HL-60/S4 treated with retinoic acid at 250 ng/mL for 4 days and 3 days (cell line): ENCODE data around the gene G6PC3.
"Not testable (repeated sequence)": the region's sequence is repeated elsewhere in the genome, so short reads cannot be mapped to it uniquely, and the experiment has no call there.

Experiments used
- in situ Hi-C: fragments of 300-500 bp; cut with MboI; formaldehyde crosslinking; loops from 2 replicates; pipeline ENCODE4 v1.7.0; 2022; ENCODE audit warnings: low sequenced_read_pairs

The G6PC3 gene

DNA sequence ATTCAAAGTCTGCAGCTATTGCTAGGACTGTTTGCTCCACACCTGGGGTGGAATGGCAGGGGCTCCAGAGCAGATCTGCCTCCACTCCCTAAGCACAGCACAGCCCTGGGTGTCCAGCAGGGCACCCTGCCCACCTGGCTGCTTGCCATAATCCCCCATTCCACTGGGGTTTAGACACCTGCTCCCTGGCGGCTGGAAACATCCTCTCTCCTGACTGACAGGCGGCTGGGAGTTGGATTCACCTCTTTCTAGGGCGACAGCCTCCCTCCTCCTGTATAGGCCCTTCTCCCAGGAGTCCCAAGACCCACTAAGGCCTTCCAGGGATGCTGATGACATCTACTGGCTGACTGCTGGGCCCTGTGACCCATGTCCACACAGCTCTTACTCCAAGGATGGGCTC is 34.9 kb downstream of the G6PC3 start:
- in situ Hi-C loops = no loop called here

DNA sequence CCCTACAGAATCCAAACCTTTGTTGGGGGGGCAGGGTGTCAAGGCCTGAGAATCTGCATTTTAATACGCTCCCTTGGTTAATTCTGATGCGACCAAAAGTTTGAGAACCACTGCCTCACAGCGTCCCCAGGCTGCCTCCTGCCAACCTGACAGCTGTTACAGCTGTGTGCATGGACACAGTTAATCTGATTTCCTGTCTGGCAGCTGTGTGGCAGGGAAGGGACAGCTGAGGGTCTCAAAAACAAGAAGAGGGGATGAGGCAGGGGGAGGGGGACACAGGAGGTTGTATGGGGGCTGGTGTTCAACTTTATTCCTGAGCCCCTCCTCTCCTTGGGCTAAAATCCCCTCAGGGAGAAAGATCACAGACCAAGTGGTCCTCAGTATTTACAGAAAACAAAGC is 35.4 kb downstream of the G6PC3 start:
- in situ Hi-C loops = no loop called here

DNA sequence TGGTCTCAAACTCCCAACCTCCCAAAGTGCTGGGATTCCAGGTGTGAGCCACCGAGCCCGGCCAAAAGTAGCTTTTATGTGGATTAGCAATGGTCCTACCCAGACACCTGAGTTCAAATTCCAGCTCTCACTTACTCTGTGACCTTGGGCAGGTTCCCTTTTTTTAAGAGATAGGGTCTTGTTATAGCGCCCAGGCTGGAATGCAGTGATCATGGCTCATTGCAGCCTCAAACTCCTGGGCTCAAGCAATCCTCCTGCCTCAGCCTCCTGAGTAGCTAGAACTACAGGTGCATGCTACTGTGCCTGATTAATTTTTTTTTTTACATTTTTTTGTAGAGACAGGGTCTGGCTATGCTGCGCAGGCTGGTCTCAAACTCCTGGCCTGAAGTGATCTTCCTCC is 36.3 kb downstream of the G6PC3 start:
- in situ Hi-C loops = no loop called here

DNA sequence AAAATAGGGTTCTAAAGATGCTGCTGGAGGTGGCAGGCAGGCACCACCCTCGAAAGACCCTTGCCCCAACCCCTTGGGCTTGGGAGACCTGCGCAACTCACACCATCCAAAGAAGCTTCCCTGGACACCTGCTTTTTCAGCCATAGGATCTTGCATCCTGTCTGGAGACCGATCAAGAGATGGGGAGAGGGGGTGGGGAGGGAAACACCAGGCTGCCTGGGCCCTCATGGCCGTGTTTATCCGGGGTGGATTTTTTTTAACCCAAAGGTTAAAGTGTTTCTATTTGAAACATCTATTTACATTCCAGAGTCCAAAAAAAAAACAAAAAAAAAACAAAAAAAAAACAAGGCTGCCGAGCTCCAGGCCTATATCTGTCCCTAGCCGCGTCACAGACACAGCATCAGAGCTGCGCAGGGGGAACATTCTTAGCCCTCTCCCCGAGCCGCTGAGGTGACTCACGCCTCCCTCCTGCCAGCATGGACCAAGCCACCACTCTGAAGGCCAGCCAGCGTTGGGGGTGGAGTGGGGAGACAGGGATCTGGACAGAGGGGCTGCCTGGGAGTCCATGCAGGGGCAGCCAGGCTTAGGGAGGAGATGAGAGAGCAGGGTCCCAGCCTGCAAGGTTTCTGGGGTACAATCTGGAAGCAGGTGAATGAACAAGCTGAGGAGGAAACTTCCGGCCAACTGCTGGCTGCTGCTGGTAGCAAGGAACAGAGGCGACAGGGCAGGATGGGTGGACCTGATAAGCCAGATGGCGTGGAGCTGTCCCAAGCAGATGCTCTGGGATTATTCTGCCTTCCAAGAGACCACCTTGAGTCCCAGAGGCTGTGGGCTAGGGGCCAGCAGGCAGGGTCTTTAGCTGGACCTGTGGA is 38.1 kb downstream of the G6PC3 start:
- in situ Hi-C loops = no loop called here

DNA sequence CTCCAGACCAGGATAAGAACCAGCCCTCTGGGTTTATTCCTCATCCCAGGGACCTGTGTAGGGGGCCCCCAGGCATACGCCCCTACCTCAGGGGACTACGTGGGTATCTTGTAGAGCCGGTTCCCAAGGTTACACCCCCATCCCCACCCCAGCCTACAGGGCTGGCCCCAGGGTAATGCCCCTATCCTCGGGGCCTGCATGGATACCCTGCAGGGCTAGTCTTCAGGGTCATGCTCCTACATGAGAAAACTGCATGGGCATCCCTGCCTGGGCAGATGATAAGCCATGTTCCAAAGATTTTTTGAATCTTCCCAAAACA is 38.7 kb downstream of the G6PC3 start:
- in situ Hi-C loops = no loop called here

DNA sequence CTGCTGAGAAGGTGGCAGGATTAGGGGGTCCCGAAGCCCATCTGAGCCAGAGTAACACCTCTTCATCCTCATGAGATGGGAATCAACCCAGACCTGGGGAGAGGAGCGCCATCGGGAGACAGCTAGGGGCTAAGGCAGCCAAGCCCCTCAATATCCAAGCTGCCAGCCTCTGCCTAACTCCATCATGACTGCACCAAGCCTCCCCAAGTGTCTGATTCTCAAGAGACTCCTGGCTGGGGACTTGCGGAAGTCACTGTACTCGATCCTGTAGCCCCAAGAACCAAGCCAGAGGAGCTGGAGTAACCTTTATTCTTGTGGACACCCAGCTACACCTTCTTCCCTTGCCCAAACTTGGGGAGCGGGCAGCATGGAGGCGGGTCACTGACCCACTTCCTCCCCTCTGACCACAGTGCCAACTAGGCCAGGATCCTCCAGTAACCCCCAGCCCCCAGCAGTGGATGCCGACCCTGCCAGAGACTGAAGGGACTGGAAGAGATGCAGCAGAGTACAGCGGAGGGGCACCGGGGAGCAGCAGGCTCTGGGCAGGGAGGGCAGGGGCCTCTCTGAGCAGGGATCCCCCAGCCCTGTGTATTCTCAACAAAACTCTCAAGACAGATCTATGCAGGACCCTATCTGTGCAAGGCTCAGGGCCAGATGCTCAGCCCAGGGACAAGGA is 39.6 kb downstream of the G6PC3 start:
- in situ Hi-C loops = no loop called here

DNA sequence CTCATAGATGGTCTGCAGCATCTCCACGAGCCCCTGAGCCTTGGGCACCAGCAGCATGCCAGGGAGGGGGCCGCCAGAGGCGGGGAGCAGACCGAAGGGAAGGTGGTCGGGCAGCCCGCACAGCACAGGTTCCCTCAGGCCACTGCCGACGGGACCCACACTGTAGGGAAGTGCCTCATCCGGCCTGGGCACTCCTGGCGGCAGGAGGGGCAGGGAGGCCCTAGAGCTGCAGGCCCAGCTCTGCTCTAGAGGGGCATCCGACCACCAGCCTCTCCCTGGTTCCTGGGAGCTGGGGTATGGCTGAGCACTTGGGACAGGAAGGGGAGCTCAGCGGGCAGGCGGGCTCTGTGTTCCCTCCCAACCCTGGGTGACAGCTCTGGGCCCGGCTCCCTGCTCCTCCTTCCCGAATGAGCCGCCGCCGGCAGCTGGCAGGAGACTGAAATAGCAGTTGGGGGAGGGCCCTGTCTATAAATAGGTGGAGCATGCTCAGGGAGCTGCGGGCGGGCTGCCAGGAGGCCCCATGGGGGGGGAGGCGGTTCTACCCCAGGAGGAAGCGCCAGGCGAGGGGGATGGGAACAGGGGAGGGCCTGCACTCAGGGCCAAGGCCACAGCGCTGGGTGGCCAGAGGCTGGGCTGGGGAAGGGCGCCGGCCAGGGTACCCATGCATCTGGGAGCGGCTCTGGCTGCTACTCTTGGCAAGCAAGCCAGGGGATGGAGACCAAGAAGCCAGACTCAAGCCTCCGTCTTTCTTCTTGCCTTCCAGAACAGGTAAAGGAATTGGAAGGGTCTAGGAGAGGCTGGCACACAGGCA is 40.5 kb downstream of the G6PC3 start:
- in situ Hi-C loops = no loop called here

DNA sequence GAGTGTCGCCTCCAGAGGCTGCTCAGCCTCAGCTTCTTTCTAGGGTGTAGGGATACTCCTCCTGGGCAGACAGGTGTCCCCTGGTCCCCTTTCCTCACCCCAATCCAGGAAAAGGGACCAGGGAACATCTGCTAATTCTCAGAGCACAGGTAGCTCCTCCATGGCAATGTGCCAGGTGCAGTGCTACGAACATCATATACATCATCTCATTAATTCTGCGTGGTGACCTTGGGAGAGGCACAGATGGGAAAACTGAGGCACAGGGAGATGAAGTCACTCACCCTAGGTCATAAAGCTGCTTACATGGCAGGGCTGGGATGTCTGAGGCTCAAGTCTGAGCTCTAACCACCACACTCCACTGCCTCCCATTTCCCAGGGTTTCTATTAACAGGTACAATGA is 41.2 kb downstream of the G6PC3 start:
- in situ Hi-C loops = no loop called here

DNA sequence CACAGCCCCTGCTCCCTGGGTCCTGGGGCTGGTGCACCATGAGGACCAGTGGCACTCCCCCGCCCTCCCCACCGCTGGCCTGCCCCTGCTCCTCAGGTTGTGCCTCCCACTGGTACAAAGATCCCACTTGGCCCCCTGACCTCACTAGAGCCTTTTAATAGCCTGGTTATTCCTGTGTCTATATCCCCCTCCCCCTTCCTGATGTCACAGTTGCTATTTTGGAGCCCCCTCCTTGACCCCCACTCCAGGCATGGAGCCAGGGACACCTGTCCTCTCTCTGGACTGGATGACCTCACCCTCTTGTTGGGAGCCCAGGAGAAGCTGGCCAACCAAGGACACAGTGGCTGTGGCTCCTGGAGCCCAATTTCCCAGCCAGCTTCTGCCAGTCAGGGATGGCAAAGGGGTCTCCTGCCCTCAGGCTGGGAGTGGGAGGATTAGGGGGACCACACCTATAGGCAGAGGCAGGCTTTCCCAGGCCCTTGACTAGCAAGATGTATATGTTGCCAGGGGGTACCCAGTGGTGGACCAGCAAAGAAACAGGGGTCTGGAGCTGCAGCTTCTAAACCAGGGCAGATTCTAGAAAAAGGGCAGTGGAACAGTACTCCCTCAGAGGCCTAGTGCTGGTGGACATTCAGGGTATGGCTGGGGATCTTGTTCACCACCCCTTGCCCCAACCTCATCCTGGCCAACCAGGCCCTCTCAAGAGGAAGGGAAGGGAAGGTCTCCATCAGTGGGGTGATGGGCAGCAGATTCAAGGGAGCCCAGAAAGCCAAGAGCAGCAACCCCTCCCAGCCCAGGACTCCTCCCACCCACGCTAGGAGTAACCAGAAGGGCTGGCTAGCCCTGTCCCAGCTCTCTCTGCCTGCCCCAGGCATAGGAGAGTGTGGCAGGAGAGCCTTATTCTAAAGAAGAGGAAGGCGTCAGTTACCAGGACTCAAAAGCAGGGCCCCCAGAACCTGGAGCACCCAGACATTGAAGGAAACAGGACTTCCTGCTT is 42.0 kb downstream of the G6PC3 start:
- in situ Hi-C loops = no loop called here

DNA sequence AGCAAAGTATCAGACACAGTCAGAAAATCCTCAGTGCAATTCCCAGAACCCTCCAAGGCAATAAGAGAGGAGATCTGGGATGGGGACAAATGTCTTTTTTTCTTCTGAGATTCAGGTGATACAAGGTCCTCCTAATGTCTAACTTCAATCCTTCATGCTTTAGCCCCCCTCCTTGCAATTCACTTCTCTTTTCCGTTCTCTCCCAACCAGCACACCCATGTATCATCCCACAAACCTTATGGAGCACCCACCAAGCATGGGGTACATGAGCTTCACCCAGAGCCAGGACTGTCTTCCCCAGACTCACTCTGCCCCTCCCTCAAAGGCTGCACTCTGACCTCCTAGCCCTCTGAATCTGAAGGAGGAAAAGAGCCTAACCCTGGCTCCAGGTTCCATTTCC is 42.8 kb downstream of the G6PC3 start:
- in situ Hi-C loops = no loop called here

DNA sequence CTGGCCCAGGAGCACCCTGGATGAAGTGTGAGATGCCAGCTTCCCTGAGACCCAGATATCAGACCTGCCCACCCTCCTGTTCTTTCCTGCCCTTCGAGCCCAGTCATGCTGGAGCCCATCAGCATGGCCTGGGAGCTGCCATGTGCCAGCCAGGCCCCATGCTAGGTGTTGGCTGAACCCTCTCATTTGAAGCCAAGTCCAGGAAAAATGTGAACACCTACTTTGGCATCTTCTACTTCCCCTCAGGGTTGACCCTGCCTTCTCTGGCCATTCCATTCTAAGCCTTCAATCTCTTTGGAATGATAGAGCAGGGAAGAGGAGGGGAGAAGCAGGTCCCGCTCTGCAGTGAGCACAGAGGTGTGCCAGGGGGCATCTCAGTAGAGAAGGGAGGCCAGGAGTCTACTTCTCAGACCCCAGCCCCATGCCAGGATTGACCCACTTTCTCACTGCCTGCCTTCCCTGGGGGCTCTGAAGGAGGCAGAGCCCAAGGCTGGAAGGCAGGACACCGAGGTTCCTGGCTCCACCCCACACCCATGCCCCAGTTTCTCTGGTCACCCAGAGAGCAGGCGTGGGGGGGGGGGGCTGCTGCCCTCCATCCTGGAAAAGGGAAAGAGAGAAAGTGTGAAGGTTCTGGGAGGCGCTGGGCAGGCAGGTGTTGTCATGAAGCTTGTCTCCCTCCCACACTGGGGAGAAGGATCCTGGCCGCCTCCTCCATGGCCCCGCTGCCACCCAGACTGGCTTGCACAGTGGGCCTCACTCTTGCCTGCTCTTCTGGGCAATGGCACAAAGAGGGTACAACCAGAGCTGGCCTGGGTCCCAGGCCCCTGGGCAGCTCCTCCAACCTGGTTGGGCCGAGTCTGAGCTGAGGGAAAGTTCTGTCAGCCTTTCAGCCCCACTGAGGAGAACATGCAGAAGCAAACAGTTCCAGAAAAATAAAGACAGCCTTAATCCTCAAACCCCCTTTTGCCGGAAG is 43.6 kb downstream of the G6PC3 start:
- in situ Hi-C loops = no loop called here

DNA sequence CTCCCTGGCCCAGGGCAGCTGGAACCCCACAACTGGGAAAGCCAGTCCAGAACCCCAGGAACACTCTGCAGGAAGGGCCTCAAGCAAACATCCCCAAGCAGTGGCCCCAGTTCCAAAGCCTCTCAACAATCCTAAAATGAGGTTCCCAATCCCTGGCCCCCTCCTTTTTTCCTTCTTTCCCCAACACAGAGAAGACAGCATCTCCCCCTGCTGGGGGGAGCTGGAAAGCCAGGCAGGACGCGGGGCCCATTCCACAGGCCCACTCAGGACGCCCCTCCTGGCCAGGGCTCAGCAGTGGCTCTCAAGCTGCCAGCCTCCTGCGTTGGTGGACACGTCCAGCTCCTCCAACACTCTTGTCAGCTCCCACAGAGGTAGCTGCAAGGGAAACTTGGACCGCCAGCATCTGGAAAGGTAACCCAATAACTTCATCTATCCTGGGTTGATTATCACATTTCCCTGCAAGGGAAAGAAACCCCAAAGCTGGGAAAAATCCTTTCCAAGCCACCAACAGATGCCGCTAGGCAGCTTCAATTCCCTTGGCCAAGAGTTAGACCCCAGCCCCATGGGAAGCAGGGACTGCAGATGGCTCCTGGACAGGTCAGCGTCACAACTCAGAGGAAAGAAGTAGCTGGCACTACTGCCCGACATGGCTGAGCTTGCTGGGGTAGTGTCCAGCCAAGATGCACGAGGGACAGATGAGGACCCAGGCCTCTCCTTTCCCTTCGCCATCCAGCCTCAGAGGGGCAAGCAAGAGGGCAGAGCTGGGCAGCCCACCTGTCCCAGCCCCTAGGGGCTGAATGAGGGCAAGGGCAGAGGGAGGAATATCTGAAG is 45.3 kb downstream of the G6PC3 start:
- in situ Hi-C loops = no loop called here

DNA sequence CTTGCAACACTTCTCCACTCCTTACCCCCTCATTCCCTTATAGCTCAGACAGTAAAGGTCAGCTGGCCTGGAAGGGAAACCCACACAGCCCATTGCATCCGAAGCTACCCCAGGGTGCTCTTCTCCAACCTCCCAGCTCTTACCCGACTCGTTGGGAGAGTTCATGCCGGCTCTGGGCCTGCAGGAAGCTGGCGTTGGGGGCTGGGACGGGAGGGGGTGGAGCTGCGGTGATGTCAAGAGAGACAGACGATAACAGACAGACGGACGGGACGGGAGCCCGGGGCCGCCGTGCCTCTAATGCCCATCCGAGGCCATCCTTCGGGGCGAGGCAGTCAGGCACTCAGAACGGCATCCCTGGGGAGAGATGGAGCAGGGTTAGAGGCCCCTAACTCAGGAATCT is 46.8 kb downstream of the G6PC3 start:
- in situ Hi-C loops = no loop called here

DNA sequence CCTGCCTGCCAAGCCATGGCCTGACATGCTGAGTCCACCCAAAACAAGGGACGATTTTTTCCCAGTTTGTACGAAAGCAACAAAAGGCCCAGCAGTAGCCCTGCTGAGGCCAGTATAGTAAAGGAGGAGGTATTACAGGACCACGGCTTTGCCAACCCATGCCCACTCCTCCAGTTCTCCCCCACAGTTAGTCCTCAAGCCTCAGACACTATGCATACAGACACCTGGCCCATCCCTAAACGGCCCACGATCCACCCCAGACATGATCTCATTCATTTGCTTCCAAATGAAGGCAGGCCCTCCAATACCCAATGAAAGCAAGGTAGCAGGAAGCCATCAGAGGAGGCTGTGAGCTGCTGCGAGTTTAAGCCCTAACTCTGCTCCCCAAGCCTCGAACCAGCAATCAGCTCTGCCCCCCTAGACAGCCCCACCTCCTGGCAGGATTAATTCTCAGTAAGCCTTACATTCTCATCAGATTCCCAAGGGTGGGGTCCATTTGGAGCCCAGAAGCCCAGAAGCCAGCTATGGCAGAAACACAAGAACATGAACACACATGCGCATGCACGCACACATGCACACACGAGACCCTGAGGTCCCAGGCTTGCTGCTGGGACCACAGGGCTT is 48.0 kb downstream of the G6PC3 start:
- in situ Hi-C loops = no loop called here

DNA sequence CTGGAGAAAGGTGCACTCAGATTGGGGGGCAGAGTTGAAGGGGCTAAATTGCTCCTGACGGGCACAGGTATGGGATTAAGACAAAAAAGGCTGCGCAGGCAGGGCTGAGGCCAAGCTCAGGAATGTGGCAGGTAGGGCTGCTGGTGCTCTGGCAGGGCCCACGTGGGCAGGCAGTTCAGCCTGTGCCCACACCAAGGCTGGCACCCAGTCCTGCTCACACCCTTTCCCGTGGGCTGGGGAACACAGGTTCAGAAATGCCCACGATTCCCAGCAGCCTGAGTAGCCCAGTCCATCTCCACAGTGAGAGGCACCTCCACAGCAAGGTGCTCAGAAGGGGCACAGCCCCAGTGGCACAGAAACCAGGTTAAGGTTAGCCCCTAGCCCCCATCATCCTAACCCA is 48.5 kb downstream of the G6PC3 start:
- in situ Hi-C loops = no loop called here

DNA sequence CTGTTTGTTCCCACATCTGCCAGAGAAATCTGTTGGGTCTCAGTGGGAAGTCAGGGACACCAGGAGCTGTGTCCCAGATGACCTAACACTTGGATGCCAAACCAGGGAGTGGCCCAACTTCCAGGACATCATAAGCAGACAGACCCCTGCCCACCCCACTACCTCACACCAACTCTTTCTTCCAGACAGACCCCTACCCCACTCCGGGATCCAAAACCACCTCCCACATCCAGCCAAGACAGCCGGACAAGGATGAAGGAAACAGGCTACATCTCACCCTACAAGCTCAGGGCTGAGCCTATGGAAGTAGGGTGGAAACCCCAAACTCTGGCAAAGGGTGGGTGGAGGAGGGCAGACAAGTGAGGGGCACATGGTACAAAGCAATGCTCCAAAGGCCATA is 49.3 kb downstream of the G6PC3 start:
- in situ Hi-C loops = no loop called here

DNA sequence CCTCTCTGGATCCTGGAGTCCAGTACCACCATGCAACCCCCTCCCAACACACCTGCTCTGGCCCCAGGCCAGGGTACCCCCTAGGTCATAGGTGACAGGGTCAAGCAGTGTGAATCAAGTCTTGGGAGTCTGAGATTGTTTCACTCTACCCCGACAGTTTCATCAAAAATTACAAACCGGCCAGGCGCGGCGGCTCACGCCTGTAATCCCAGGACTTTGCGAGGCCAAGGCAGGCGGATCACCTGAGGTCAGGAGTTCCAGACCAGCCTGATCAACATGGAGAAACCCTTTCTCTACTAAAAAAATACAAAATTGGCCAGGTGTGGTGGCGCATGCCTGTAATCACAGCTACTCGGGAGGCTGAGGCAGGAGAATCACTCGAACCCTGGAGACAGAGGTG is 49.7 kb downstream of the G6PC3 start:
- in situ Hi-C loops = not testable (repeated sequence)
